GM12878 (cell line): ENCODE measurements around the gene SLC39A11. TPM values are rescaled to one million over a fixed set of nuclear protein-coding genes. Genes with fewer than 3 reads are reported as not detected.

Source experiments
- ATAC-seq: fragments of 200-7000 bp; cut with Tn5 transposase; 3 replicates; pipeline ENCODE4 v1.9.1; 2020; ENCODE audit warnings: mild to moderate bottlenecking, moderate library complexity
- BruUV-seq: library from RNA; stranded (reverse); fragments of 400-500 nt; replicated peaks from 2 replicates; lab custom pipeline; 2021; lab: Mats Ljungman, UMichigan
- CTCF ChIA-PET: fragments of 300-600 bp; sonication (Branson Sonifier 250); formaldehyde crosslinking; extraction: SDS; loops from one replicate; lab custom pipeline; 2021; ENCODE audit warnings: inconsistent platforms; lab: Yijun Ruan, JAX
- POLR2A ChIA-PET: fragments of 350-600 bp; formaldehyde crosslinking; extraction: SDS; loops from one replicate; lab custom pipeline; 2021; ENCODE audit warnings: inconsistent platforms; lab: Charles Lee
- RAD21 ChIA-PET: fragments of 300-600 bp; sonication (Branson Sonifier 250); formaldehyde crosslinking; loops from one replicate; lab custom pipeline; 2023; ENCODE audit warnings: antibody characterized with exemption; ENCODE audit not compliant: unreplicated experiment; lab: Charles Lee
- SMC1A ChIA-PET: fragments of 300-600 bp; sonication (Branson Sonifier 250); formaldehyde crosslinking; loops from one replicate; lab custom pipeline; 2023; ENCODE audit not compliant: unreplicated experiment, uncharacterized antibody; lab: Charles Lee
- DNase-seq: peaks from one replicate; pipeline ENCODE4 v3.0.0-alpha.2; 2011; ENCODE audit warnings: low read depth, low spot score
- FAIRE-seq: peaks from 3 replicates; lab custom pipeline; 2011; peaks lifted over from hg19 to GRCh38; lab: Jason Lieb, UNC
- H2AFZ ChIP-seq: 2 replicates; pipeline ENCODE4 v1.6.0; 2011; ENCODE audit warnings: low read depth, low read length, control low read depth; ENCODE audit not compliant: control insufficient read depth
- H3K27ac ChIP-seq: 2 replicates; pipeline ENCODE4 v1.5.1; 2011; ENCODE audit warnings: control low read depth; ENCODE audit not compliant: control insufficient read depth, insufficient read depth
- H3K27me3 ChIP-seq, 2 experiments: replicated peaks in 1 of 2; 2 replicates each; pipeline versions ENCODE4 v1.6.0 to v1.6.1; 2011; ENCODE audit warnings: low read length in 1 of 2; ENCODE audit not compliant: control insufficient read depth in 2 of 2, insufficient read depth in 2 of 2
- H3K36me3 ChIP-seq, 2 experiments: 2 replicates each; pipeline ENCODE4 v1.5.1; 2011; ENCODE audit warnings: low read length in 1 of 2; ENCODE audit not compliant: control insufficient read depth in 2 of 2, insufficient read depth in 2 of 2
- H3K4me1 ChIP-seq: 2 replicates; pipeline ENCODE4 v1.6.1; 2011; ENCODE audit warnings: mild to moderate bottlenecking, low read length, moderate library complexity, mixed read lengths; ENCODE audit not compliant: control insufficient read depth, insufficient read depth
- H3K4me2 ChIP-seq: 2 replicates; pipeline ENCODE4 v1.6.0; 2011; ENCODE audit warnings: control low read depth; ENCODE audit not compliant: control insufficient read depth, insufficient read depth
- H3K4me3 ChIP-seq: fragments of 200-600 bp; sonication (generic); 2 replicates; pipeline ENCODE4 v1.5.1; 2016
- H3K79me2 ChIP-seq: 2 replicates; pipeline ENCODE4 v1.6.0; 2011; ENCODE audit warnings: low read length; ENCODE audit not compliant: control insufficient read depth, insufficient read depth
- H3K9ac ChIP-seq: 2 replicates; pipeline ENCODE4 v1.8.0; 2011; ENCODE audit warnings: low read length, control low read depth, mixed read lengths; ENCODE audit not compliant: control insufficient read depth, insufficient read depth
- H3K9me3 ChIP-seq: replicated peaks from 3 replicates; pipeline ENCODE4 v1.5.1; 2011; ENCODE audit warnings: mild to moderate bottlenecking, low read length; ENCODE audit not compliant: control insufficient read depth, insufficient read depth
- H4K20me1 ChIP-seq: 2 replicates; pipeline ENCODE4 v1.6.0; 2011; ENCODE audit not compliant: control insufficient read depth, insufficient read depth
- BCL11A ChIP-seq: IDR thresholded peaks from 2 replicates; pipeline ENCODE4 v1.6.1; 2011; ENCODE audit warnings: low read depth, low read length
- BCL3 ChIP-seq: IDR thresholded peaks from 2 replicates; pipeline ENCODE4 v1.6.1; 2011; ENCODE audit warnings: borderline replicate concordance, low read depth, mild to moderate bottlenecking, moderate library complexity, low read length; ENCODE audit not compliant: insufficient read depth, poor library complexity, severe bottlenecking
- CEBPZ ChIP-seq: fragments of 150-350 bp; IDR thresholded peaks from 2 replicates; pipeline ENCODE4 v1.6.1; 2016; ENCODE audit warnings: low read depth, low read length
- FOXM1 ChIP-seq: IDR thresholded peaks from 2 replicates; pipeline ENCODE4 v1.6.1; 2012; ENCODE audit warnings: low read depth, mild to moderate bottlenecking, inconsistent platforms, low read length, moderate library complexity
- HCFC1 ChIP-seq: fragments of 150-350 bp; IDR thresholded peaks from 2 replicates; pipeline ENCODE4 v1.6.1; 2014; ENCODE audit warnings: low read length
- PBX3 ChIP-seq: IDR thresholded peaks from 2 replicates; pipeline ENCODE4 v1.6.1; 2011; ENCODE audit warnings: mild to moderate bottlenecking, low read depth, low read length, moderate library complexity; ENCODE audit not compliant: insufficient replicate concordance
- PKNOX1 ChIP-seq: fragments of 450-650 bp; IDR thresholded peaks from 2 replicates; pipeline ENCODE4 v1.6.1; 2016; ENCODE audit warnings: mild to moderate bottlenecking
- SIX5 ChIP-seq: IDR thresholded peaks from 2 replicates; pipeline ENCODE4 v1.6.1; 2011; ENCODE audit warnings: mild to moderate bottlenecking, low read depth, low read length, moderate library complexity; ENCODE audit not compliant: severe bottlenecking
- SP1 ChIP-seq: IDR thresholded peaks from one replicate; pipeline ENCODE4 v1.6.1; 2011; ENCODE audit warnings: low read depth, low read length
- STAT3 ChIP-seq: IDR thresholded peaks from 2 replicates; pipeline ENCODE4 v1.6.1; 2011; ENCODE audit warnings: low read depth, low read length, improper control_type of control experiment
- WRNIP1 ChIP-seq: IDR thresholded peaks from 2 replicates; pipeline ENCODE4 v1.6.1; 2011; ENCODE audit warnings: low read depth, low read length, improper control_type of control experiment, borderline replicate concordance
- ZNF207 ChIP-seq: fragments of 450-650 bp; IDR thresholded peaks from 2 replicates; pipeline ENCODE4 v1.6.1; 2014; ENCODE audit warnings: antibody characterized with exemption, mild to moderate bottlenecking, borderline replicate concordance
- WGBS: methylation state at CpG from one replicate; pipeline ENCODE4 v1.1.6; 2016; ENCODE audit warnings: low lambda C conversion rate; ENCODE audit not compliant: insufficient replicate concordance, insufficient coverage; ENCODE audit errors: missing lambda C conversion rate; 5-methylcytosine and 5-hydroxymethylcytosine counted together
- in situ Hi-C: fragments of 300-500 bp; cut with MboI; formaldehyde crosslinking; loops from 9 replicates; pipeline ENCODE4 v1.14.3; 2018; ENCODE audit warnings: mixed read lengths
- intact Hi-C: fragments of 100-400 bp; cut with micrococcal nuclease; formaldehyde crosslinking; loops from one replicate; pipeline ENCODE4 v1.14.2; 2022; ENCODE audit not compliant: unreplicated experiment
- polyA plus RNA-seq, 11 experiments: library from polyadenylated mRNA; depleted of rRNA in 4 of 11; unstranded in 6 of 11; stranded (reverse) in 5 of 11; fragments of >200 nt; fragmentation: Nextera tagmentation in 4 of 11; fragmentation: Illumina TruSeq in 1 of 11; extraction: Ambion mirVana in 4 of 11; extraction: Trizol in 1 of 11; gene quantifications; 1 replicate in 1 of 11; 2 replicates in 10 of 11; pipeline versions ENCODE4 v1.2.1 to v1.2.3, GENCODE V29; 2011 to 2016; ENCODE audit warnings: inconsistent platforms in 2 of 11, missing spikeins in 2 of 11, low read depth in 1 of 11
- total RNA-seq, 4 experiments: library from RNA; depleted of rRNA in 3 of 4; stranded (reverse); fragments of >200 nt in 3 of 4; fragmentation: Illumina TruSeq in 1 of 4; extraction: Trizol in 1 of 4; gene quantifications; 2 replicates each; pipeline versions ENCODE4 v1.2.1 to v1.2.3, GENCODE V29; 2013 to 2021

Gene SLC39A11
- total and polyA plus RNA-seq, 10 of the 15 experiments (the other 5 are each of a cell fraction or from before 2014, with no cell fraction given) = 8.6 to 23.8 (median 14.0) TPM

GRCh38 chr17:72853440-72854415 lies 238.8 kb downstream of the SLC39A11 start:
- in situ Hi-C loops = no loop called here
- BruUV-seq = no TSS peak
- RAD21 ChIA-PET = no interaction called here

More at GRCh38 chr17:72853440-72854415, 238.8 kb downstream of the SLC39A11 start:
- Histone ChIP-seq H3K9me3 (no peaks in the 10 kb centered on the region), H3K4me3 (no peak overlapping the region), H3K27ac (no peak overlapping the region), H3K27me3 (no peaks in the 10 kb centered on the region), H3K36me3 (no peaks in the 10 kb centered on the region; a peak in 1 of 4 replicates), H2AFZ (no peak overlapping the region), H3K79me2 (no peaks in the 10 kb centered on the region), H3K9ac (no peak overlapping the region), H4K20me1 (no peaks in the 10 kb centered on the region), H3K4me1 (no peaks in the 10 kb centered on the region), H3K4me2 (no peak overlapping the region)
- ChIA-PET POLR2A (no interaction called here), CTCF (no interaction called here), SMC1A (no interaction called here)
- FAIRE-seq (no peak), ATAC-seq (no peak), DNase-seq (no peak)
- intact Hi-C loops = no loop called here
- 85% methylated on average over 17 of the region's 17 CpGs for WGBS
- TF ChIP-seq PKNOX1 = no peak
- TF ChIP-seq BCL3 = no peak
- no peak for TF ChIP-seq SP1
- no peak for TF ChIP-seq SIX5
- TF ChIP-seq WRNIP1 = no peak
- TF ChIP-seq STAT3 = no peak
- no peak for TF ChIP-seq ZNF207
- no peak for TF ChIP-seq HCFC1
- no peak for TF ChIP-seq FOXM1
- no peak for TF ChIP-seq PBX3
- TF ChIP-seq CEBPZ = no peak
- TF ChIP-seq BCL11A = no peak
